ENCODE data around the gene F8A2. TPM values are rescaled to one million over a fixed set of nuclear protein-coding genes. Genes with fewer than 3 reads are reported as not detected.
"Not testable (repeated sequence)": the region's sequence is repeated elsewhere in the genome, so short reads cannot be mapped to it uniquely, and the experiment has no call there.

Gene F8A2
- total and polyA plus RNA-seq, 9 of the 15 experiments (the other 6 are each of a cell fraction or from before 2014, with no cell fraction given): not detected

DNA sequence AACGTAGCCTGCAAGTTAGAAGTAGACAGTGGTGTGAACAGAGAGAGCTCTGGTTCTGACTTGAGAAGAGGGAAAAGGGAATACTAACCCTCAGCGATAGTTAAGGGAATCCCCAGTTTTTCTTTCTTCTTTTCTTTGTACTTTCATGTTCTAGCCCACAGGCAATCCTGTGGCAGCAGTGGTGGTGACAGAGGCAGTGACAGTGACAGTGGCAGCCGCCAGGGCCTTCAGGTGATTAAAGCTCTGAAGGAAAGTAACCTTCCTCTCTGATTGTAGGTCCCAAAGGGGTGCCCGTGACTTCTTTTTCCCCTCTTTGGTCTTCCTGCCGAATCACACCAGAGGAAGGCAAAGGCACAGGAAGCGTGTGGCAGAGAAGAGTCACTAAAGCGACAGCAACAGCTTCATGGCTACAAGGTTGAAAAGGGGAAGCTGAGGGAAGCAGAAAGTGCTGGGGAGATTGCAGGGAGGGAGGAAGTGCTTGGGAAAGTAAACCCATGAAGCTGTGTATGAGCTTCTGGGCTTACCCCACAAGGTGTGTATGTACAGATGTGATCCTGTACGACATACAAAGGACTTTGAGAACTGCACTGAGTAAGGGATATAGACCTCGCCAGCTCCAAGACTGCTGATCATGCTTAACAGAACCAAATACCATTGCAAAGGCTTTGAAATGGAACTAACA lies 8.0 kb upstream of the F8A2 start:
- H3K36me3 ChIP-seq (ENCODE audit: control insufficient read depth, insufficient read depth, low read length); DNase-seq (ENCODE audit: extremely low read depth in 1 of 4, low spot score in 3 of 4); FAIRE-seq; H3K9me3 ChIP-seq (replicated peaks; ENCODE audit: control insufficient read depth, insufficient read depth, low read depth, low read length); intact Hi-C loops (cut with micrococcal nuclease); H2AFZ ChIP-seq (ENCODE audit: low read depth, low read length); H3K79me2 ChIP-seq (ENCODE audit: control insufficient read depth, insufficient read depth, low read length); H3K4me1 ChIP-seq (replicated peaks in 1 of 2; ENCODE audit: control insufficient read depth in 2 of 2, insufficient read depth in 2 of 2, low read length in 2 of 2); H4K20me1 ChIP-seq (replicated peaks; ENCODE audit: control insufficient read depth, insufficient read depth, low read length); POLR2A ChIA-PET; in situ Hi-C loops (cut with MboI); H3K4me3 ChIP-seq; H3K9me1 ChIP-seq (ENCODE audit: control insufficient read depth, insufficient read depth, low read length); H3K27ac ChIP-seq (ENCODE audit: extremely low read depth, low read depth, low read length); H3K9ac ChIP-seq (ENCODE audit: insufficient read depth in 1 of 2, low read depth in 2 of 2, low read length in 2 of 2); H3K27me3 ChIP-seq (ENCODE audit: control insufficient read depth in 2 of 2, insufficient read depth in 2 of 2, low read length in 2 of 2); CTCF ChIA-PET (ENCODE audit: low intra/inter-chr PET ratio); BruUV-seq (replicated peaks); H3K4me2 ChIP-seq (ENCODE audit: insufficient read depth, low read length): not testable (repeated sequence)
- peak; percentile 26; the same call in 1 of the 3 replicates for ATAC-seq
- WGBS (ENCODE audit: insufficient coverage, low coverage, missing lambda C conversion rate): no CpG with 5 or more reads among the region's 9 CpGs

DNA sequence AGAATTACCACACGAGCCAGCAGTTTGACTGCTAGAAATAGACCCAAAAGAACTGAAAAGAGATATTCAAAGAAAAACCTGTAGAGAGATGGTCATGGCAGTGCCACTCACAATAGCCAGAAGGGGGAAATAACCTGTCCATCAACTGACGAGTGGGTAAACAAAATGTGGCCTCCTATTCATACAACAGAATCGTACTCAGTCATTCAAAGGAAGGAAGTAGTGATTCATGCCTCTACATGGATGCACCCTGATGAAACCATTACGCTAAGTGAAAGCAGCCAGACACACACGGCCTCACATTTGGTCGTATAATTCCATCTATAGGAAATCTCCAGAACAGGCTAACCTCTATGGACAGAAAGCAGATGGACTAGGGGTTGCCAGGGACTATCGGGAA lies 2.1 kb upstream of the F8A2 start:
- H3K27ac ChIP-seq (ENCODE audit: extremely low read depth, low read depth, low read length); DNase-seq (ENCODE audit: extremely low read depth in 1 of 4, low spot score in 3 of 4); H3K79me2 ChIP-seq (ENCODE audit: control insufficient read depth, insufficient read depth, low read length); H3K36me3 ChIP-seq (ENCODE audit: control insufficient read depth, insufficient read depth, low read length); H3K4me2 ChIP-seq (ENCODE audit: insufficient read depth, low read length); H4K20me1 ChIP-seq (replicated peaks; ENCODE audit: control insufficient read depth, insufficient read depth, low read length); H3K4me3 ChIP-seq; H3K9ac ChIP-seq (ENCODE audit: insufficient read depth in 1 of 2, low read depth in 2 of 2, low read length in 2 of 2); ATAC-seq; CTCF ChIA-PET (ENCODE audit: low intra/inter-chr PET ratio); H3K9me3 ChIP-seq (replicated peaks; ENCODE audit: control insufficient read depth, insufficient read depth, low read depth, low read length); POLR2A ChIA-PET; intact Hi-C loops (cut with micrococcal nuclease); H3K9me1 ChIP-seq (ENCODE audit: control insufficient read depth, insufficient read depth, low read length); in situ Hi-C loops (cut with MboI); FAIRE-seq; H3K27me3 ChIP-seq (ENCODE audit: control insufficient read depth in 2 of 2, insufficient read depth in 2 of 2, low read length in 2 of 2); H2AFZ ChIP-seq (ENCODE audit: low read depth, low read length); BruUV-seq (replicated peaks); H3K4me1 ChIP-seq (replicated peaks in 1 of 2; ENCODE audit: control insufficient read depth in 2 of 2, insufficient read depth in 2 of 2, low read length in 2 of 2): not testable (repeated sequence)
- WGBS (ENCODE audit: insufficient coverage, low coverage, missing lambda C conversion rate): no CpG with 5 or more reads among the region's 7 CpGs

DNA sequence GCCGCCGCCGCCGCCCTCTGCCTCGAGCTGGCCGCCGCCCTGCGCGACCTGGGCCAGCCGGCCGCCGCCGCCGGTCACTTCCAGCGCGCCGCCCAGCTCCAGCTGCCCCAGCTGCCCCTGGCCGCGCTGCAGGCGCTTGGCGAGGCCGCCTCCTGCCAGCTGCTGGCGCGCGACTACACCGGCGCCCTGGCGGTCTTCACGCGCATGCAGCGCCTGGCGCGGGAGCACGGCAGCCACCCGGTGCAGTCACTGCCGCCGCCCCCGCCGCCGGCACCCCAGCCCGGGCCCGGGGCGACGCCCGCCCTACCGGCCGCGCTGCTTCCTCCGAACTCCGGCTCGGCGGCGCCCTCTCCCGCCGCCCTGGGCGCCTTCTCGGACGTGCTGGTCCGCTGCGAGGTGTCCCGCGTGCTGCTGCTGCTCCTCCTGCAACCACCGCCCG lies 653 bp downstream of the F8A2 start:
- H3K9ac ChIP-seq (ENCODE audit: insufficient read depth in 1 of 2, low read depth in 2 of 2, low read length in 2 of 2); BruUV-seq (replicated peaks); intact Hi-C loops (cut with micrococcal nuclease); H4K20me1 ChIP-seq (replicated peaks; ENCODE audit: control insufficient read depth, insufficient read depth, low read length); H3K27ac ChIP-seq (ENCODE audit: extremely low read depth, low read depth, low read length); H3K4me1 ChIP-seq (replicated peaks in 1 of 2; ENCODE audit: control insufficient read depth in 2 of 2, insufficient read depth in 2 of 2, low read length in 2 of 2); H3K36me3 ChIP-seq (ENCODE audit: control insufficient read depth, insufficient read depth, low read length); H3K27me3 ChIP-seq (ENCODE audit: control insufficient read depth in 2 of 2, insufficient read depth in 2 of 2, low read length in 2 of 2); CTCF ChIA-PET (ENCODE audit: low intra/inter-chr PET ratio); H3K9me3 ChIP-seq (replicated peaks; ENCODE audit: control insufficient read depth, insufficient read depth, low read depth, low read length); H3K79me2 ChIP-seq (ENCODE audit: control insufficient read depth, insufficient read depth, low read length); H3K4me2 ChIP-seq (ENCODE audit: insufficient read depth, low read length); H3K9me1 ChIP-seq (ENCODE audit: control insufficient read depth, insufficient read depth, low read length); ATAC-seq; FAIRE-seq; H3K4me3 ChIP-seq; DNase-seq (ENCODE audit: extremely low read depth in 1 of 4, low spot score in 3 of 4); H2AFZ ChIP-seq (ENCODE audit: low read depth, low read length); in situ Hi-C loops (cut with MboI); POLR2A ChIA-PET: not testable (repeated sequence)
- no CpG with 5 or more reads among the region's 64 CpGs for WGBS (ENCODE audit: insufficient coverage, low coverage, missing lambda C conversion rate)
